HEK293T (cell line): ENCODE results near the gene KCNMA1.

Source experiments
- ARNT ChIP-seq: fragments of 450-650 bp; IDR thresholded peaks from 2 replicates; pipeline ENCODE4 v1.6.1; 2017; ENCODE audit warnings: mild to moderate bottlenecking
- BHLHE40 ChIP-seq: fragments of 450-650 bp; IDR thresholded peaks from 2 replicates; pipeline ENCODE4 v1.6.1; 2016; ENCODE audit warnings: mild to moderate bottlenecking, moderate library complexity, borderline replicate concordance
- CTBP1 ChIP-seq: fragments of 450-650 bp; IDR thresholded peaks from 2 replicates; pipeline ENCODE4 v1.6.1; 2016; ENCODE audit warnings: borderline replicate concordance
- ELF4 ChIP-seq: fragments of 450-650 bp; IDR thresholded peaks from 2 replicates; pipeline ENCODE4 v1.6.1; 2017; ENCODE audit warnings: antibody characterized with exemption
- FOXK2 ChIP-seq: fragments of 450-650 bp; IDR thresholded peaks from 2 replicates; pipeline ENCODE4 v1.6.1; 2016; ENCODE audit warnings: mild to moderate bottlenecking
- FOXM1 ChIP-seq: fragments of 450-650 bp; IDR thresholded peaks from 2 replicates; pipeline ENCODE4 v1.6.1; 2017; ENCODE audit warnings: mild to moderate bottlenecking, borderline replicate concordance
- HDGF ChIP-seq: fragments of 450-650 bp; IDR thresholded peaks from 2 replicates; pipeline ENCODE4 v1.6.1; 2017; ENCODE audit warnings: antibody characterized with exemption, borderline replicate concordance
- LEF1 ChIP-seq: fragments of 450-650 bp; IDR thresholded peaks from 2 replicates; pipeline ENCODE4 v1.6.1; 2017; ENCODE audit warnings: mild to moderate bottlenecking, borderline replicate concordance
- NFRKB ChIP-seq: fragments of 450-650 bp; IDR thresholded peaks from 2 replicates; pipeline ENCODE4 v1.6.1; 2016; ENCODE audit warnings: mild to moderate bottlenecking, moderate library complexity
- SP1 ChIP-seq: fragments of 450-650 bp; IDR thresholded peaks from 2 replicates; pipeline ENCODE4 v1.6.1; 2017
- SUZ12 ChIP-seq: fragments of 450-650 bp; IDR thresholded peaks from 2 replicates; pipeline ENCODE4 v1.6.1; 2016; ENCODE audit warnings: mild to moderate bottlenecking
- TARDBP ChIP-seq: fragments of 450-650 bp; IDR thresholded peaks from 2 replicates; pipeline ENCODE4 v1.6.1; 2016
- ZNF384 ChIP-seq: fragments of 450-650 bp; IDR thresholded peaks from 2 replicates; pipeline ENCODE4 v1.6.1; 2016
- TF ChIP-seq, protein P1 (sequence below): fragments of 450-650 bp; IDR thresholded peaks from 2 replicates; pipeline ENCODE4 v1.6.1; 2016

DNA sequence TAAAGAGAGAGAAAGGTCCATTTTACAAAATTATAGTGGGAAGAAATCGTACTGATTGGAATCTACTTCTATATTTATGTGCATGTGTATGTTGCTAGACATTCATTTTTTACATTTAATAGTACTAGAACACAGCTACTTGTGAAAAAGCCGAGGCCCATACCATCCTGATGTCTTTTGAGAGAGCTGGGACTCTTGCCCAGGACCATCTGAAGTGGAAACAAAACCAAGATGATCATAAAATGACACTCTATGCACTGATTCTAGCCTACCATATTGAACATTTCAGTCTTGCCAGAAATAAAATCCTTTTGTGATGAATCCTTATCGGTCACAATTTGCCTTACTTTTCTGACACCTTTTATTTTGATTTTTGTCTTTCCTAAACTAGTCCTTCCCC is 640.0 kb downstream of the KCNMA1 start:
- TF ChIP-seq ELF4 (no peak), BHLHE40 (no peak), CTBP1 (no peak), SUZ12 (no peak), NFRKB (no peak), HDGF (no peak), SP1 (no peak), FOXM1 (no peak), FOXK2 (no peak), ZNF384 (no peak), TARDBP (no peak), ARNT (no peak), LEF1 (no peak)
- TF ChIP-seq, protein P1, sequence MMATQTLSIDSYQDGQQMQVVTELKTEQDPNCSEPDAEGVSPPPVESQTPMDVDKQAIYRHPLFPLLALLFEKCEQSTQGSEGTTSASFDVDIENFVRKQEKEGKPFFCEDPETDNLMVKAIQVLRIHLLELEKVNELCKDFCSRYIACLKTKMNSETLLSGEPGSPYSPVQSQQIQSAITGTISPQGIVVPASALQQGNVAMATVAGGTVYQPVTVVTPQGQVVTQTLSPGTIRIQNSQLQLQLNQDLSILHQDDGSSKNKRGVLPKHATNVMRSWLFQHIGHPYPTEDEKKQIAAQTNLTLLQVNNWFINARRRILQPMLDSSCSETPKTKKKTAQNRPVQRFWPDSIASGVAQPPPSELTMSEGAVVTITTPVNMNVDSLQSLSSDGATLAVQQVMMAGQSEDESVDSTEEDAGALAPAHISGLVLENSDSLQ: no peak
